OCI-LY1 (cell line): ENCODE measurements around the gene AAK1.

Experiments
- EZH2 ChIP-seq: fragments of 200-600 bp; sonication (generic), shearing (Covaris generic); IDR thresholded peaks from 2 replicates; pipeline ENCODE4 v1.8.0; 2017; ENCODE audit warnings: borderline replicate concordance, mixed run types, mild to moderate bottlenecking, antibody characterized with exemption, low read length, moderate library complexity, mixed read lengths
- TF ChIP-seq, protein P1 (sequence below): fragments of 200-600 bp; sonication (generic), shearing (Covaris generic); IDR thresholded peaks from 2 replicates; pipeline ENCODE4 v1.5.1; 2017; ENCODE audit warnings: mild to moderate bottlenecking, antibody characterized with exemption, low read length, moderate library complexity, mixed read lengths

DNA sequence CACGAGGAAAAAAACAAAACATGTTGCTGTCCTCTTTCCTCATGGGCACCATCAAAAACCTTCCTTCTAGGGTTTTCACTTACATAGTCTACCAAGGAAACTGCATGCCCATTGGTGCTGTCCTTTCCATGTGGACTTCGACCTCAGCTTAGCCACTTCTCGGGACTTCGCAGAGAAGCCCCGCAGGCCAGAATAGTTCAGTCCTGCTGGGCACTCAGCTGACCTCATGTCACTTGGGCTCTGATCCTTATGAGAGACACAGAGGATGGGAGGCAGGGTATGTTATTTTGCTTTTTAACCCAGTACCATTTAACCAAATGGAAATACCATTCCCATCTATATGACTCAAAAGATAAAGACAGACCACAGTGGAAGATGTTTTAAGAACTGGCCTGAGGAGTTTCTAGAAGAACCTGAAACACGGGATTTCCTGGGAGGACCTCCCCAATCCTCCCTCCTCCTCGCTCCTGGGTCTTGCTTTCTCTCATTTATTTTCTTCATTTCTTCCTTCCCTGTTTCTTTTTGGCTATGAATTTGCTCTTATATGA is 28.4 kb downstream of the AAK1 start:
- TF ChIP-seq, protein P1, sequence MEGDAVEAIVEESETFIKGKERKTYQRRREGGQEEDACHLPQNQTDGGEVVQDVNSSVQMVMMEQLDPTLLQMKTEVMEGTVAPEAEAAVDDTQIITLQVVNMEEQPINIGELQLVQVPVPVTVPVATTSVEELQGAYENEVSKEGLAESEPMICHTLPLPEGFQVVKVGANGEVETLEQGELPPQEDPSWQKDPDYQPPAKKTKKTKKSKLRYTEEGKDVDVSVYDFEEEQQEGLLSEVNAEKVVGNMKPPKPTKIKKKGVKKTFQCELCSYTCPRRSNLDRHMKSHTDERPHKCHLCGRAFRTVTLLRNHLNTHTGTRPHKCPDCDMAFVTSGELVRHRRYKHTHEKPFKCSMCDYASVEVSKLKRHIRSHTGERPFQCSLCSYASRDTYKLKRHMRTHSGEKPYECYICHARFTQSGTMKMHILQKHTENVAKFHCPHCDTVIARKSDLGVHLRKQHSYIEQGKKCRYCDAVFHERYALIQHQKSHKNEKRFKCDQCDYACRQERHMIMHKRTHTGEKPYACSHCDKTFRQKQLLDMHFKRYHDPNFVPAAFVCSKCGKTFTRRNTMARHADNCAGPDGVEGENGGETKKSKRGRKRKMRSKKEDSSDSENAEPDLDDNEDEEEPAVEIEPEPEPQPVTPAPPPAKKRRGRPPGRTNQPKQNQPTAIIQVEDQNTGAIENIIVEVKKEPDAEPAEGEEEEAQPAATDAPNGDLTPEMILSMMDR, result no peak
- TF ChIP-seq EZH2, result no peak
